Ecto neural progenitor cell (in vitro differentiated cells): ENCODE measurements around the gene OR5D14.

Experiments
- DNase-seq: peaks from one replicate; pipeline ENCODE4 v3.0.0-alpha.2; 2018; ENCODE audit warnings: low spot score

The OR5D14 gene

GRCh38 chr11:55795256-55795655 is at the start of gene OR5D14:
Gene OR5D14, plus strand, starts transcription at chr11:55795556. Its CDS starts 0 bp downstream, at chr11:55795556.
- no peak for DNase-seq

GRCh38 chr11:55773138-55773537 is 22.2 kb upstream of the OR5D14 start, which contains the start of gene OR5D13:
Gene OR5D13, plus strand, starts transcription at chr11:55773438. Its CDS starts 0 bp downstream, at chr11:55773438.
- no peak for DNase-seq

- DNase-seq = no peak
Measured at GRCh38 chr11:55791606-55792005, 3.8 kb upstream of the OR5D14 start.

GRCh38 chr11:55793321-55793720 is 2.0 kb upstream of the OR5D14 start:
- no peak for DNase-seq

GRCh38 chr11:55806248-55806647 is 10.9 kb downstream of the OR5D14 start:
- no peak for DNase-seq

- DNase-seq = no peak
Measured at GRCh38 chr11:55811067-55811466, 15.7 kb downstream of the OR5D14 start, which contains the start of gene OR5L1. Gene OR5L1, plus strand, starts transcription at chr11:55811367. Its CDS starts 100 bp downstream, at chr11:55811467.

GRCh38 chr11:55819330-55819729 is 24.0 kb downstream of the OR5D14 start, which contains the start of gene OR5D18:
Gene OR5D18, plus strand, starts transcription at chr11:55819630. Its CDS starts 0 bp downstream, at chr11:55819630.
- DNase-seq = no peak

GRCh38 chr11:55826919-55827318 is 31.6 kb downstream of the OR5D14 start, which contains the start of gene OR5L2:
Gene OR5L2, plus strand, starts transcription at chr11:55827219. Its CDS starts 0 bp downstream, at chr11:55827219.
- no peak for DNase-seq

GRCh38 chr11:55838452-55838851 is 43.1 kb downstream of the OR5D14 start, which contains the start of gene OR5D16:
Gene OR5D16, plus strand, starts transcription at chr11:55838752. Its CDS starts 0 bp downstream, at chr11:55838752.
- DNase-seq = no peak
